IPS-NIHi7 (cell line): ENCODE results near the gene HMGB3.
"Not testable (repeated sequence)": the region's sequence is repeated elsewhere in the genome, so short reads cannot be mapped to it uniquely, and the experiment has no call there.

ENCODE experiments used
- DNase-seq: peaks from one replicate; pipeline ENCODE4 v3.0.0; 2012; ENCODE audit warnings: mixed read lengths; ENCODE audit errors: extremely low spot score

HMGB3 gene

GRCh38 chrX:150982788-150983520 is at the start of gene HMGB3:
Gene HMGB3, plus strand, starts transcription at chrX:150983335. Its CDS starts 2,265 bp downstream, at chrX:150985600.
- DNase-seq = peak; percentile 89

- DNase-seq = no peak
Observed at GRCh38 chrX:150933945-150934350, 49.2 kb upstream of the HMGB3 start.

DNA sequence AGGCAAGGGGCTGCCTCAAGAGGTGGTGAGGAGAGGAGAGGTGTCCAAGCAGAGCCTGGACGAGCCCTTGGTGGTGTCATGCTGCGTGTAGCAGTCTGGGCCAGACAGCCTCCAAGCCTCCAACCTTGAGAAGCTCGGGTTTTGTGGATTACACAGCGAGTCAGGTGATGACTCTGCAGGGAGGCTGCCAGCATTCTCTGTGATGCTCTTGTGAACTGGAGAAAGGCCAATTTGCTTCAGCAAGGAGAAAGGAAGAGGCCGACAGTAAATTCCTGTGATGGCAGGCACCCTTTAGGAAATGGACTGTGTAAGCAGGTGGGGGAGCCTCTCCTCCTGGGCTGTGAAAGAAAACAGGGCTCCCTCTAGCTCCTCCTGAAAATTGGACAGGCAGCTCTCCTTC is 48.7 kb upstream of the HMGB3 start:
- no peak for DNase-seq

- DNase-seq = no peak
Observed at GRCh38 chrX:150935467-150935866, 47.7 kb upstream of the HMGB3 start.

GRCh38 chrX:150936556-150936955 is 46.6 kb upstream of the HMGB3 start:
- no peak for DNase-seq

GRCh38 chrX:150940844-150941495 is 42.2 kb upstream of the HMGB3 start:
- DNase-seq = no peak

DNA sequence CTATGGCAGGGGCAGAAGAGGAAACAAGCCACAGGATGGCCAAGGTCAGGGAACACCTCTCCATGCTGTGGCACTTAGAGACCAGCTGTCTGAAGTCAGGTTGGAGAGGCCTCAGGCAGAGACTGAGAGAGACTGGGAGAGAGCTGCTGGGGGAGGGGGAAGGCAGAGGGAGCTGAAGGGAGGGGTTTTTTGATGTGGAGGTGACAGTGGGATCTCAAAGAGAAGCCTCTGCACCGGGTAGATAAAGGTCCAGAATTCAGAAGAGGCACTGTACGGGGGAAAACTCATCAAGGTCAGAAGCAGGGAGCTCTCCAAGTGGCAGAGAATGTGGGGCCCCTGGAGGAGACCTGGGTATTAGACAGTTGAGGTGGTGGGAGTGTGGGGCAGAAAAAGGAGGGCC is 41.6 kb upstream of the HMGB3 start:
- no peak for DNase-seq

GRCh38 chrX:150942942-150943594 is 40.1 kb upstream of the HMGB3 start:
- no peak for DNase-seq

- no peak for DNase-seq
Observed at GRCh38 chrX:150944233-150944632, 38.9 kb upstream of the HMGB3 start.

- DNase-seq = no peak
Observed at GRCh38 chrX:150954951-150955350, 28.2 kb upstream of the HMGB3 start.

DNA sequence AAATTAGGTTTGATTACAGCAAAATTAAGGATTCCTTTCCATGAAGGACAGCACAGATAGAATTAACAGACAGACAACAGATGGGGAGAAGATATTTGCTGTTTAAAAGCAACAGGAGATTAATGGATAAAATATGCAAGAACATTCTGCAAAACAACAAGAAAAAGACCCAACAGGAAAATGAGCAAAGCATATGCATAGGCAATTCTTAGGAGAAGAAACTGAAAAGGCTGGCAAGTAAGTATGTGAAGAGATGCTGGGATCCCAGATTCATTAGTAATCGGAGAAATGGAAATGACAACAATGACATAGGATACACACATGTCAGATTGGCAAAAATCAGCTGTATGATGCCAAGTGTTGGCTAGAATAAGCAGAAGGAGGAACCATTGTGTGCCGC is 27.5 kb upstream of the HMGB3 start:
- DNase-seq = no peak

GRCh38 chrX:150958177-150958576 is 25.0 kb upstream of the HMGB3 start:
- DNase-seq = no peak

GRCh38 chrX:150959557-150959956 is 23.6 kb upstream of the HMGB3 start:
- DNase-seq = no peak

GRCh38 chrX:150961631-150962030 is 21.5 kb upstream of the HMGB3 start:
- DNase-seq = no peak

DNA sequence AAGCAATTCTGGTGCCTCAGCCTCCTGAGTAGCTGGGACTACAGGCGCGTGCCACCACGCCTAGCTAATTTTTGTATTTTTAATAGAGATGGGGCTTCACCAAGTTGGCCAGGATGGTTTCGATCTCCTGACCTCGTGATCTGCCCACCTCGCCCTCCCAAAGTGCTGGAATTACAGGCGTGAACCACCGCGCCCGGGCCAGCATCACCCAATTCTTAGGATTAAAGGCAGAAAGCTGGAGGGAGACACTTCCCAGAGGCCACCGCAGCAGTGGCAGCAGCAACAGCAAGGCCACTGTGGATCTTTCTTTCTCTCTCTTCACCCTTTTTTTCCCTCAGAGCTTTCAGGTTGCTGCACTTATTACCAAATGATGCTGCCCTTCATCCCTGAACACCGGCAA is 18.7 kb upstream of the HMGB3 start:
- not testable (repeated sequence) for DNase-seq

GRCh38 chrX:150966235-150966634 is 16.9 kb upstream of the HMGB3 start:
- no peak for DNase-seq

DNA sequence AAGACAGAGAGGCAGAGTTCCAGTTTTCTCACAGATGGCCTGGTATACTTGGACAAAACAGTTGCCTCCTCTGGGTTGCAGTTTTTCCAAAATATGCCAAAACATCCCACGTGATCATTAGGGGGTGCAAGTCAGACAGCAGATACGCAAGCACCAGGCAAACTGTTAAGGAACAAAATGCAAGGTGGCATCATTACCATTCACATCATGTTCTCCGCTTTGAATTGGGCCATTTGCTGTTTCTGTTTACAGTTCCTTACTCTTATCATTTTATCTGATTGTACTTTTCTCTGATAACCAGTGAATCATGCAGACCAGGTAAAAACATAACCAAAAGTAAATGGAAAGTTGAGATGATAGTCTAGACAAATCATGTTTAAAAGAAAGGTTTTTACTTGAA is 16.4 kb upstream of the HMGB3 start:
- no peak for DNase-seq

DNA sequence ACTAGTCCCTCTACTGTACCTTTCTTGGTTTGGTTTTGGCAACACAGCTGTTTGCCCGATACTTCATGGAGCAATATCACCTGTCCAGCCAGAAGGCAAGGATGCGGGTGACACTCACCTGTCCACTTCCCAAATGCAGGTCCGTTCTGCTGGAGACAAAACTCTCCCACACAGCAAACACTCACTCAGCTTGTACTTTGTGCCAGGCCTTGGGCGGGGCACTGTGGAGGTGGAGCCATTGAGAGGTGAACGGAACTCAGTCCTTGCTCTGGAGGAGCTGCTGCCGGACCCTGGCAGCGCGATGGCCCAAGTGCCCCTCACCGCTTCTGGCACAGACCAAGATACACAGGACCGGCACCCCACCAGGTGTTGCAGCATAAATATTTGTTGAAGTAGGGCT is 15.3 kb upstream of the HMGB3 start:
- no peak for DNase-seq

- DNase-seq = no peak
Observed at GRCh38 chrX:150968862-150969720, 14.0 kb upstream of the HMGB3 start.

DNA sequence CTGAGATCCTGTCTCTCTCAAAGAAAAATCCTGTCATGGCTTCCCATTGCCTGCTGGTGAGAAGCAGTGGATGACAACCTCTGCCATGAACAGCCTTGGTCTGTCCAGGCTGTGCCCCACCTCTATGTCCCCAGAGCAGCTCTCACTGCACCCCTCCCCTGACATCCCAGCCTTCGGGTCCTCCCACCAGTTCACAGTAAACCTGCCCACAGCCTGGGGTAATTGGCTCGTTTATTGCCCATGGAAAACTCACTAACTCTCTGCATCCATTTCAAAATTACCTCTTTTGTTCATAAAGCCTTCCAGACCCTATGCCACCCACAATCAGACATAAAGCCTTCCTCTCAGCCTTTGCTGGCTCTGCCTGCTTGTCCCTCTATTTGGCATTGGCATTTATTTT is 10.7 kb upstream of the HMGB3 start:
- DNase-seq = no peak

- no peak for DNase-seq
Observed at GRCh38 chrX:150975655-150976390, 7.3 kb upstream of the HMGB3 start.
